ENCODE measurements around the gene SCOC.

SCOC gene

DNA sequence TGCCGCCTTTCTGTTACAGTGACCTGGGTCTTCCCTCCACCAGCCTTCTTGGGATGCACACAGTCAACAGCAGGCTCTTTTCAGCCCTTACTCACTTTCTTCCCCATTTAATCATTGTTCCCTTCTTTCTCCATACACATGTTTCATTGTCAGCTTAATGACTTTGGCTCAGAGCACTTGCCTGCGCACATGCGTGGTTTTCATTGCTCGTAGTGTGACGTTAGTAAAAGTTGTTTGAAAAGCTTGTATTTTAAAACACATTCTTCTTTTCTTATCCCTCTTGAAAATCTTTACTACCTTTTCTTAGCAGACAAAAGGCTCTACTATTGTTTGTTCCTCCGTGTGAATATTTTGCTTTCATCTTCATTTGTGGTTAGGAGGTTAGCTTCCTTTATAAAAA is 19.7 kb upstream of the SCOC start:
- Histone ChIP-seq H4K20me1 (ENCODE audit: insufficient read depth, low read length) (no peaks in the 10 kb centered on the region), H3K27me3 (ENCODE audit: low read depth, low read length) (peaks cover 45% of the 10 kb centered on the region), H2AFZ (ENCODE audit: low read depth, low read length) (no peak overlapping the region), H3K4me3 (ENCODE audit: low read length) (no peak overlapping the region), H3K9me3 (ENCODE audit: insufficient read depth, low read length) (no peaks in the 10 kb centered on the region), H3K79me2 (ENCODE audit: low read length) (no peaks in the 10 kb centered on the region), H3K4me1 (ENCODE audit: low read length) (no peaks in the 10 kb centered on the region), H3K27ac (ENCODE audit: low read length) (no peak overlapping the region), H3K4me2 (ENCODE audit: low read length) (no peak overlapping the region), H3K36me3 (replicated peaks; ENCODE audit: low read depth, low read length) (no peaks in the 10 kb centered on the region), H3K9ac (ENCODE audit: low read length) (no peak overlapping the region)
- TF ChIP-seq, protein P1, sequence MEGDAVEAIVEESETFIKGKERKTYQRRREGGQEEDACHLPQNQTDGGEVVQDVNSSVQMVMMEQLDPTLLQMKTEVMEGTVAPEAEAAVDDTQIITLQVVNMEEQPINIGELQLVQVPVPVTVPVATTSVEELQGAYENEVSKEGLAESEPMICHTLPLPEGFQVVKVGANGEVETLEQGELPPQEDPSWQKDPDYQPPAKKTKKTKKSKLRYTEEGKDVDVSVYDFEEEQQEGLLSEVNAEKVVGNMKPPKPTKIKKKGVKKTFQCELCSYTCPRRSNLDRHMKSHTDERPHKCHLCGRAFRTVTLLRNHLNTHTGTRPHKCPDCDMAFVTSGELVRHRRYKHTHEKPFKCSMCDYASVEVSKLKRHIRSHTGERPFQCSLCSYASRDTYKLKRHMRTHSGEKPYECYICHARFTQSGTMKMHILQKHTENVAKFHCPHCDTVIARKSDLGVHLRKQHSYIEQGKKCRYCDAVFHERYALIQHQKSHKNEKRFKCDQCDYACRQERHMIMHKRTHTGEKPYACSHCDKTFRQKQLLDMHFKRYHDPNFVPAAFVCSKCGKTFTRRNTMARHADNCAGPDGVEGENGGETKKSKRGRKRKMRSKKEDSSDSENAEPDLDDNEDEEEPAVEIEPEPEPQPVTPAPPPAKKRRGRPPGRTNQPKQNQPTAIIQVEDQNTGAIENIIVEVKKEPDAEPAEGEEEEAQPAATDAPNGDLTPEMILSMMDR (IDR thresholded peaks at IDR 0.05; ENCODE audit: low read depth, low read length), result no peak
- TF ChIP-seq EZH2phosphoT487 (IDR thresholded peaks at IDR 0.05; ENCODE audit: low read depth), result no peak

GRCh38 chr4:140355288-140355687 is 18.2 kb upstream of the SCOC start:
- Histone ChIP-seq H3K36me3 (replicated peaks; ENCODE audit: low read depth, low read length) (no peaks in the 10 kb centered on the region), H3K9me3 (ENCODE audit: insufficient read depth, low read length) (no peaks in the 10 kb centered on the region), H3K9ac (ENCODE audit: low read length) (no peak overlapping the region), H2AFZ (ENCODE audit: low read depth, low read length) (no peak overlapping the region), H3K27me3 (ENCODE audit: low read depth, low read length) (peaks cover 30% of the 10 kb centered on the region), H3K4me1 (ENCODE audit: low read length) (no peaks in the 10 kb centered on the region), H3K27ac (ENCODE audit: low read length) (no peak overlapping the region), H3K79me2 (ENCODE audit: low read length) (no peaks in the 10 kb centered on the region), H3K4me3 (ENCODE audit: low read length) (no peak overlapping the region), H4K20me1 (ENCODE audit: insufficient read depth, low read length) (no peaks in the 10 kb centered on the region), H3K4me2 (ENCODE audit: low read length) (no peak overlapping the region)
- TF ChIP-seq EZH2phosphoT487 (IDR thresholded peaks at IDR 0.05; ENCODE audit: low read depth), result no peak
- TF ChIP-seq, protein P1 (IDR thresholded peaks at IDR 0.05; ENCODE audit: low read depth, low read length), result no peak

- H3K79me2 ChIP-seq (ENCODE audit: low read length), result no peaks in the 10 kb centered on the region
- H3K27me3 ChIP-seq (ENCODE audit: low read depth, low read length), result peaks cover 27% of the 10 kb centered on the region
- H2AFZ ChIP-seq (ENCODE audit: low read depth, low read length), result no peak overlapping the region
- H3K27ac ChIP-seq (ENCODE audit: low read length), result no peak overlapping the region
- no peaks in the 10 kb centered on the region for H4K20me1 ChIP-seq (ENCODE audit: insufficient read depth, low read length)
- TF ChIP-seq, protein P1 (IDR thresholded peaks at IDR 0.05; ENCODE audit: low read depth, low read length), result no peak
- no peak for TF ChIP-seq EZH2phosphoT487 (IDR thresholded peaks at IDR 0.05; ENCODE audit: low read depth)
- H3K4me3 ChIP-seq (ENCODE audit: low read length), result no peak overlapping the region
- no peak overlapping the region for H3K9ac ChIP-seq (ENCODE audit: low read length)
- H3K4me2 ChIP-seq (ENCODE audit: low read length), result no peak overlapping the region
- H3K9me3 ChIP-seq (ENCODE audit: insufficient read depth, low read length), result no peaks in the 10 kb centered on the region
- H3K4me1 ChIP-seq (ENCODE audit: low read length), result no peaks in the 10 kb centered on the region
- no peaks in the 10 kb centered on the region for H3K36me3 ChIP-seq (replicated peaks; ENCODE audit: low read depth, low read length)
Observed at GRCh38 chr4:140357868-140358267, 15.6 kb upstream of the SCOC start.

GRCh38 chr4:140358281-140358680 is 15.2 kb upstream of the SCOC start:
- Histone ChIP-seq H3K79me2 (ENCODE audit: low read length) (no peaks in the 10 kb centered on the region), H3K27ac (ENCODE audit: low read length) (no peak overlapping the region), H3K4me1 (ENCODE audit: low read length) (no peaks in the 10 kb centered on the region)

More at GRCh38 chr4:140358281-140358680, 15.2 kb upstream of the SCOC start:
- H3K36me3 ChIP-seq (replicated peaks; ENCODE audit: low read depth, low read length), result no peaks in the 10 kb centered on the region
- H3K4me3 ChIP-seq (ENCODE audit: low read length), result no peak overlapping the region
- TF ChIP-seq, protein P1 (IDR thresholded peaks at IDR 0.05; ENCODE audit: low read depth, low read length), result no peak
- no peak for TF ChIP-seq EZH2phosphoT487 (IDR thresholded peaks at IDR 0.05; ENCODE audit: low read depth)
- no peaks in the 10 kb centered on the region for H4K20me1 ChIP-seq (ENCODE audit: insufficient read depth, low read length)
- H3K9me3 ChIP-seq (ENCODE audit: insufficient read depth, low read length), result no peaks in the 10 kb centered on the region
- peaks cover 27% of the 10 kb centered on the region for H3K27me3 ChIP-seq (ENCODE audit: low read depth, low read length)
- H3K9ac ChIP-seq (ENCODE audit: low read length), result no peak overlapping the region
- H3K4me2 ChIP-seq (ENCODE audit: low read length), result no peak overlapping the region
- no peak overlapping the region for H2AFZ ChIP-seq (ENCODE audit: low read depth, low read length)

Data from OCI-LY3 (cell line).